DMS79 (cell line): ENCODE measurements around the gene WAS.
A peak's percentile ranks its signal among the peaks of the same experiment; 100 is the strongest.
"Not testable (repeated sequence)": the region's sequence is repeated elsewhere in the genome, so short reads cannot be mapped to it uniquely, and the experiment has no call there.

ENCODE experiments used
- DNase-seq: peaks from one replicate; lab custom pipeline; 2025; lab: John Stamatoyannopoulos, UW

The WAS gene

GRCh38 chrX:48683411-48683982 is at the start of gene WAS:
Gene WAS (plus strand): TSS chrX:48683799. CDS start chrX:48683854, 55 bp downstream.
- DNase-seq = no peak

GRCh38 chrX:48636301-48636700 is 47.3 kb upstream of the WAS start:
- no peak for DNase-seq

- DNase-seq = no peak
These were observed 46.8 kb upstream of the WAS start for GRCh38 chrX:48636776-48637175.

GRCh38 chrX:48645669-48646068 is 37.9 kb upstream of the WAS start:
- DNase-seq = no peak

GRCh38 chrX:48648336-48648751 is 35.3 kb upstream of the WAS start:
- DNase-seq = peak; percentile 13

GRCh38 chrX:48649102-48649501 is 34.5 kb upstream of the WAS start:
- DNase-seq = no peak

GRCh38 chrX:48652055-48652579 is 31.5 kb upstream of the WAS start:
- DNase-seq = not testable (repeated sequence)

GRCh38 chrX:48654746-48655145 is 28.9 kb upstream of the WAS start:
- not testable (repeated sequence) for DNase-seq

- not testable (repeated sequence) for DNase-seq
These were observed 23.9 kb upstream of the WAS start for GRCh38 chrX:48659686-48660085.

GRCh38 chrX:48663241-48663640 is 20.4 kb upstream of the WAS start:
- DNase-seq = no peak

- no peak for DNase-seq
These were observed 19.4 kb upstream of the WAS start for GRCh38 chrX:48664156-48664555.

GRCh38 chrX:48665991-48666390 is 17.6 kb upstream of the WAS start:
- no peak for DNase-seq

GRCh38 chrX:48666649-48667048 is 16.9 kb upstream of the WAS start:
- DNase-seq = no peak

GRCh38 chrX:48667509-48667908 is 16.1 kb upstream of the WAS start:
- DNase-seq = no peak

- DNase-seq = not testable (repeated sequence)
These were observed 15.4 kb upstream of the WAS start for GRCh38 chrX:48668187-48668586.

- DNase-seq = peak; percentile 62
These were observed 7.3 kb upstream of the WAS start for GRCh38 chrX:48676106-48676892.

GRCh38 chrX:48676893-48677270 is 6.7 kb upstream of the WAS start:
- DNase-seq = no peak

- DNase-seq = no peak
These were observed 6.1 kb upstream of the WAS start for GRCh38 chrX:48677516-48677915.

GRCh38 chrX:48680467-48680866 is 3.1 kb upstream of the WAS start:
- not testable (repeated sequence) for DNase-seq

- DNase-seq = not testable (repeated sequence)
These were observed 2.7 kb upstream of the WAS start for GRCh38 chrX:48680925-48681324.

GRCh38 chrX:48681539-48682183 is 1.9 kb upstream of the WAS start:
- no peak for DNase-seq

GRCh38 chrX:48682795-48683194 is 804 bp upstream of the WAS start:
- not testable (repeated sequence) for DNase-seq

GRCh38 chrX:48684134-48684533 is 535 bp downstream of the WAS start:
- DNase-seq = no peak
